ENCODE measurements around the gene ZCCHC9. TPM values are rescaled to one million over a fixed set of nuclear protein-coding genes. Genes with fewer than 3 reads are reported as not detected.
"Not testable (repeated sequence)": the region's sequence is repeated elsewhere in the genome, so short reads cannot be mapped to it uniquely, and the experiment has no call there.

The ZCCHC9 gene
- total RNA-seq, 2 experiments from 2014 or later, result 19.2 to 27.4 TPM

DNA sequence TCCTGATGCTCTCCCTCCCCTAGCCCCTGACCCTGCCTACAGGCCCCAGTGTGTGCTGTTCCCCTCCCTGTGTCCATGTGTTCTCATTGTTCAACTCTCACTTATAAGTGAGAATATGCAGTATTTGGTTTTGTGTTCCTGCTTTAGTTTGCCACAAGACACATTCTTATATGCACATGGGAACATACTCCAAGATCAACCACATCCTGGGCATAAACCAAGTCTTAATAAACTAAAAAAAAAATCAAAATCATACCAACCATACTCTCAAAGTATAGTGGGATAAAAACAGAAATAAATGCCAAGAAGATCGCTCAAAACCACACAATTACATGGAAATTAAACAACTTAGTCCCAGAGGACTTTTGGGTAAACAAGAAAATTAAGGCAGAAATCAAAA lies 11.2 kb upstream of the ZCCHC9 start:
- CTCF ChIA-PET (ENCODE audit: unreplicated experiment), result no interaction called here
- Histone ChIP-seq H4K20me1 (ENCODE audit: insufficient read depth, low read length) (no peaks in the 10 kb centered on the region), H3K4me1 (ENCODE audit: insufficient read depth, low read length, poor library complexity, severe bottlenecking) (peaks cover 5% of the 10 kb centered on the region), H3K4me2 (ENCODE audit: low read length) (no peak overlapping the region), H3K9me2 (ENCODE audit: insufficient read depth, low read length) (no peaks in the 10 kb centered on the region), H2AFZ (ENCODE audit: low read length) (no peak overlapping the region), H3K79me2 (ENCODE audit: insufficient read depth, low read depth, low read length) (peaks cover 31% of the 10 kb centered on the region), H3K36me3 (ENCODE audit: insufficient read depth, low read length) (peaks cover 33% of the 10 kb centered on the region), H3K9me3 (ENCODE audit: low read length) (peaks cover 39% of the 10 kb centered on the region), H3K4me3 (ENCODE audit: low read depth, low read length, poor library complexity, severe bottlenecking) (no peak overlapping the region), H3K27ac (ENCODE audit: low read depth, low read length, poor library complexity, severe bottlenecking) (no peak overlapping the region)
- no peak for DNase-seq (ENCODE audit: low spot score)
- BruUV-seq (replicated peaks), result no TSS peak
- POLR2A ChIA-PET, result no interaction called here
- TF ChIP-seq CTCF (conservative IDR thresholded peaks at IDR 0.05; ENCODE audit: low read length) (no peak), EZH2phosphoT487 (IDR thresholded peaks at IDR 0.05; ENCODE audit: borderline replicate concordance, low read depth, low read length) (no peak)
- intact Hi-C loops (cut with micrococcal nuclease; ENCODE audit: unreplicated experiment), result no loop called here

GRCh38 chr5:81292130-81292529 lies 9.3 kb upstream of the ZCCHC9 start:
- peak; percentile 18 for DNase-seq (ENCODE audit: low spot score)
- no peak for TF ChIP-seq EZH2phosphoT487 (IDR thresholded peaks at IDR 0.05; ENCODE audit: borderline replicate concordance, low read depth, low read length)
- no peak for TF ChIP-seq CTCF (conservative IDR thresholded peaks at IDR 0.05; ENCODE audit: low read length)
- no peaks in the 10 kb centered on the region for H4K20me1 ChIP-seq (ENCODE audit: insufficient read depth, low read length)
- peaks cover 31% of the 10 kb centered on the region for H3K79me2 ChIP-seq (ENCODE audit: insufficient read depth, low read depth, low read length)
- ChIA-PET CTCF (ENCODE audit: unreplicated experiment) (no interaction called here), POLR2A (interaction anchor here (1.1 kb wide), 1 partner anchor 21 kb away, joined by 4 read pairs; no protein-coding TSS in a partner anchor)
- intact Hi-C loops (cut with micrococcal nuclease; ENCODE audit: unreplicated experiment), result no loop called here
- peaks cover 35% of the 10 kb centered on the region for H3K36me3 ChIP-seq (ENCODE audit: insufficient read depth, low read length)
- no peak overlapping the region for H2AFZ ChIP-seq (ENCODE audit: low read length)
- H3K9me2 ChIP-seq (ENCODE audit: insufficient read depth, low read length), result no peaks in the 10 kb centered on the region
- H3K4me2 ChIP-seq (ENCODE audit: low read length), result no peak overlapping the region
- no peak overlapping the region for H3K4me3 ChIP-seq (ENCODE audit: low read depth, low read length, poor library complexity, severe bottlenecking)
- peaks cover 5% of the 10 kb centered on the region for H3K4me1 ChIP-seq (ENCODE audit: insufficient read depth, low read length, poor library complexity, severe bottlenecking)
- BruUV-seq (replicated peaks), result no TSS peak
- peaks cover 40% of the 10 kb centered on the region for H3K9me3 ChIP-seq (ENCODE audit: low read length)
- H3K27ac ChIP-seq (ENCODE audit: low read depth, low read length, poor library complexity, severe bottlenecking), result no peak overlapping the region

- H2AFZ ChIP-seq (ENCODE audit: low read length); DNase-seq (ENCODE audit: low spot score); H3K27ac ChIP-seq (ENCODE audit: low read depth, low read length, poor library complexity, severe bottlenecking); H3K9me2 ChIP-seq (ENCODE audit: insufficient read depth, low read length); H3K4me1 ChIP-seq (ENCODE audit: insufficient read depth, low read length, poor library complexity, severe bottlenecking); H3K4me2 ChIP-seq (ENCODE audit: low read length); H4K20me1 ChIP-seq (ENCODE audit: insufficient read depth, low read length); intact Hi-C loops (cut with micrococcal nuclease; ENCODE audit: unreplicated experiment); H3K4me3 ChIP-seq (ENCODE audit: low read depth, low read length, poor library complexity, severe bottlenecking); BruUV-seq (replicated peaks); CTCF ChIA-PET (ENCODE audit: unreplicated experiment): not testable (repeated sequence)
- Histone ChIP-seq H3K79me2 (ENCODE audit: insufficient read depth, low read depth, low read length) (peaks cover 28% of the 10 kb centered on the region), H3K9me3 (ENCODE audit: low read length) (peaks cover 40% of the 10 kb centered on the region), H3K36me3 (ENCODE audit: insufficient read depth, low read length) (peaks cover 38% of the 10 kb centered on the region)
- POLR2A ChIA-PET, result interaction anchor here (0.7 to 1.2 kb wide), 2 partner anchors 8 to 76 kb away, joined by 3 read pairs; no protein-coding TSS in a partner anchor
Observed at GRCh38 chr5:81294021-81294420, 7.4 kb upstream of the ZCCHC9 start.
